Measurements from ENCODE around the gene ZNF407.

The ZNF407 gene

GRCh38 chr18:74942319-74942910, 344.7 kb downstream of the ZNF407 start:
- Histone ChIP-seq H3K27ac (ENCODE audit: low read depth, low read length) (no peak overlapping the region), H3K9me3 (ENCODE audit: insufficient read depth, low read length) (no peaks in the 10 kb centered on the region), H3K4me2 (ENCODE audit: low read depth, low read length, poor library complexity, severe bottlenecking) (no peak overlapping the region), H4K20me1 (ENCODE audit: low read depth, low read length) (no peaks in the 10 kb centered on the region; the same call in 1 of the 2 replicates), H3K79me2 (ENCODE audit: insufficient read depth, low read length) (no peaks in the 10 kb centered on the region), H3K9me2 (replicated peaks; ENCODE audit: insufficient read depth, low read length) (no peaks in the 10 kb centered on the region), H3K4me3 (ENCODE audit: insufficient read depth, low read length, poor library complexity, severe bottlenecking) (no peak overlapping the region), H3K36me3 (ENCODE audit: low read length) (no peaks in the 10 kb centered on the region), H2AFZ (ENCODE audit: low read depth, low read length, severe bottlenecking) (no peak overlapping the region), H3K9ac (ENCODE audit: low read length) (no peak overlapping the region), H3F3A (ENCODE audit: insufficient read depth) (no peaks in the 10 kb centered on the region), H3K27me3 (ENCODE audit: low read length) (no peaks in the 10 kb centered on the region)
- no peak for TF ChIP-seq EZH2phosphoT487 (conservative IDR thresholded peaks at IDR 0.05; ENCODE audit: low read length)
- TF ChIP-seq, protein P1, sequence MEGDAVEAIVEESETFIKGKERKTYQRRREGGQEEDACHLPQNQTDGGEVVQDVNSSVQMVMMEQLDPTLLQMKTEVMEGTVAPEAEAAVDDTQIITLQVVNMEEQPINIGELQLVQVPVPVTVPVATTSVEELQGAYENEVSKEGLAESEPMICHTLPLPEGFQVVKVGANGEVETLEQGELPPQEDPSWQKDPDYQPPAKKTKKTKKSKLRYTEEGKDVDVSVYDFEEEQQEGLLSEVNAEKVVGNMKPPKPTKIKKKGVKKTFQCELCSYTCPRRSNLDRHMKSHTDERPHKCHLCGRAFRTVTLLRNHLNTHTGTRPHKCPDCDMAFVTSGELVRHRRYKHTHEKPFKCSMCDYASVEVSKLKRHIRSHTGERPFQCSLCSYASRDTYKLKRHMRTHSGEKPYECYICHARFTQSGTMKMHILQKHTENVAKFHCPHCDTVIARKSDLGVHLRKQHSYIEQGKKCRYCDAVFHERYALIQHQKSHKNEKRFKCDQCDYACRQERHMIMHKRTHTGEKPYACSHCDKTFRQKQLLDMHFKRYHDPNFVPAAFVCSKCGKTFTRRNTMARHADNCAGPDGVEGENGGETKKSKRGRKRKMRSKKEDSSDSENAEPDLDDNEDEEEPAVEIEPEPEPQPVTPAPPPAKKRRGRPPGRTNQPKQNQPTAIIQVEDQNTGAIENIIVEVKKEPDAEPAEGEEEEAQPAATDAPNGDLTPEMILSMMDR (IDR thresholded peaks at IDR 0.05; ENCODE audit: insufficient read depth, low read length, poor library complexity, severe bottlenecking): no peak

DNA sequence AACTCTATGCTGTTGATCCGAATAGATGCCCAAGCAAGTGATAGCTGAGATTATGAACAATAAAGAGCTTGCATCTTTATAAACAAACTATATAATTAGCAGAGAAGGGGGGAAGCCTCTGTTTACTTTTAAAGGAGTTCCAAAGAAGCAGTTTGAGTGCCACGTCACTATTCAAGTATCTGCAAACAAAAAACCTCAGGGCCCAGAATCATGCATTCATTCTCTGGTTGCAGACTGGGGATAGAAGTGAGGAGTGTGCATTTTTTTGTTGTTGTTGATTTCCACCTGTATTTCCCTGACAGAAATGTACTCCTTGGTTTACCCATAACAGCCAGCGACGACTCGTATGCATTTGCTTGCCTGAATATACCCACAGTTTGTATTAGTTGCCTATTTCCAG, 347.0 kb downstream of the ZNF407 start:
- Histone ChIP-seq H3K9me2 (replicated peaks; ENCODE audit: insufficient read depth, low read length) (no peaks in the 10 kb centered on the region), H3K4me2 (ENCODE audit: low read depth, low read length, poor library complexity, severe bottlenecking) (no peak overlapping the region), H3K9me3 (ENCODE audit: insufficient read depth, low read length) (no peaks in the 10 kb centered on the region), H4K20me1 (ENCODE audit: low read depth, low read length) (no peaks in the 10 kb centered on the region; the same call in 1 of the 2 replicates), H3K79me2 (ENCODE audit: insufficient read depth, low read length) (no peaks in the 10 kb centered on the region), H3K27me3 (ENCODE audit: low read length) (no peaks in the 10 kb centered on the region), H3K36me3 (ENCODE audit: low read length) (no peaks in the 10 kb centered on the region), H3F3A (ENCODE audit: insufficient read depth) (no peaks in the 10 kb centered on the region), H2AFZ (ENCODE audit: low read depth, low read length, severe bottlenecking) (no peak overlapping the region), H3K4me3 (ENCODE audit: insufficient read depth, low read length, poor library complexity, severe bottlenecking) (no peak overlapping the region), H3K9ac (ENCODE audit: low read length) (no peak overlapping the region), H3K27ac (ENCODE audit: low read depth, low read length) (no peak overlapping the region)
- TF ChIP-seq EZH2phosphoT487 (conservative IDR thresholded peaks at IDR 0.05; ENCODE audit: low read length): no peak
- TF ChIP-seq, protein P1 (IDR thresholded peaks at IDR 0.05; ENCODE audit: insufficient read depth, low read length, poor library complexity, severe bottlenecking): no peak

GRCh38 chr18:74945774-74946545, 348.3 kb downstream of the ZNF407 start:
- no peak overlapping the region for H3K4me3 ChIP-seq (ENCODE audit: insufficient read depth, low read length, poor library complexity, severe bottlenecking)
- H3K36me3 ChIP-seq (ENCODE audit: low read length): no peaks in the 10 kb centered on the region
- no peak for TF ChIP-seq EZH2phosphoT487 (conservative IDR thresholded peaks at IDR 0.05; ENCODE audit: low read length)
- TF ChIP-seq, protein P1 (IDR thresholded peaks at IDR 0.05; ENCODE audit: insufficient read depth, low read length, poor library complexity, severe bottlenecking): no peak
- H3K27ac ChIP-seq (ENCODE audit: low read depth, low read length): no peak overlapping the region
- H3K9ac ChIP-seq (ENCODE audit: low read length): no peak overlapping the region
- no peak overlapping the region for H3K4me2 ChIP-seq (ENCODE audit: low read depth, low read length, poor library complexity, severe bottlenecking)
- H3K79me2 ChIP-seq (ENCODE audit: insufficient read depth, low read length): no peaks in the 10 kb centered on the region
- H3K27me3 ChIP-seq (ENCODE audit: low read length): no peaks in the 10 kb centered on the region
- H2AFZ ChIP-seq (ENCODE audit: low read depth, low read length, severe bottlenecking): no peak overlapping the region
- H4K20me1 ChIP-seq (ENCODE audit: low read depth, low read length): no peaks in the 10 kb centered on the region; the same call in 1 of the 2 replicates
- no peaks in the 10 kb centered on the region for H3F3A ChIP-seq (ENCODE audit: insufficient read depth)
- no peaks in the 10 kb centered on the region for H3K9me2 ChIP-seq (replicated peaks; ENCODE audit: insufficient read depth, low read length)
- H3K9me3 ChIP-seq (ENCODE audit: insufficient read depth, low read length): no peaks in the 10 kb centered on the region
